ENCODE data around the gene OR10G3.

OR10G3 gene

GRCh38 chr14:21535545-21536417 is 44.1 kb downstream of the OR10G3 start:
- DNase-seq: no peak

DNA sequence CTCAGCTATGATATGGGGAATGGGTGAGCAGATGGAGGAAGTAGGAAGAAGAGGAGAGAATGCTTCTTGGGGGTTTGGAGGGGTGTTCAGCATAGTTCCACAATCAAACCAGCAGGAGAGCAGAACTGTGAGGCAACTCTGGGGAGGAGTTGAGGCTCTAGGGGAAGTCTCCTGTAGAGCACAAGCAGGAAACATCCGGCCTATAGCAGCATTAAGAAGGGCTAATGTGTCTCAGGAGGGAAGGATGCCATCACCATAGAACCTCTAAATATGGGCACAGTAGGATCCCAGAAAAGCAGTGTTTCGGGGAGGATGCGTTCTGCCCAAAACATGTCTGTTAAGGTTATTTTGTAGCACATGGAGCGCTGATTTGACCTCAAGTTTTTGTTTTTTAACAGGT is 45.3 kb downstream of the OR10G3 start:
- no peak for DNase-seq

- DNase-seq: no peak
These were observed 46.6 kb downstream of the OR10G3 start for GRCh38 chr14:21533294-21533693.

- DNase-seq: no peak
These were observed 50.4 kb downstream of the OR10G3 start for GRCh38 chr14:21529515-21529914.

- no peak for DNase-seq
These were observed 51.2 kb downstream of the OR10G3 start for GRCh38 chr14:21528381-21529348.

DNA sequence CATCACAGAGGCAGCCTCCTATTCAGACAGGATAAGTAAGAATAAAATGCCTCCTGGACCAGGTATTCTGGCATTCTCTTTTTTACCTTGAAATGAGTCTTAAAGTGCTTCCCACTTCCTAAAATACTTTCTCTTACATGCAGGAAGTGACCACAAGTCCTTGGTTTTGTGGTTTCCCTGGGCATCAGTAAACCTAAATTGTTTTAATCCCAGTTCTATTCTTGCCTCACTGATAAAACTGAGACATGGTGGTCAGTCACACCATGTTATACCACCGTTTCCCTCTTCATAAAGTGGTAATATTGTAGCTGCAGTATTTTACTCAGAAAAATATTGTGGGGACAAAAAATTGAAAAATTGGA is 52.6 kb downstream of the OR10G3 start:
- DNase-seq: no peak

GRCh38 chr14:21526672-21527317 is 53.1 kb downstream of the OR10G3 start:
- DNase-seq: peak; percentile 27

DNA sequence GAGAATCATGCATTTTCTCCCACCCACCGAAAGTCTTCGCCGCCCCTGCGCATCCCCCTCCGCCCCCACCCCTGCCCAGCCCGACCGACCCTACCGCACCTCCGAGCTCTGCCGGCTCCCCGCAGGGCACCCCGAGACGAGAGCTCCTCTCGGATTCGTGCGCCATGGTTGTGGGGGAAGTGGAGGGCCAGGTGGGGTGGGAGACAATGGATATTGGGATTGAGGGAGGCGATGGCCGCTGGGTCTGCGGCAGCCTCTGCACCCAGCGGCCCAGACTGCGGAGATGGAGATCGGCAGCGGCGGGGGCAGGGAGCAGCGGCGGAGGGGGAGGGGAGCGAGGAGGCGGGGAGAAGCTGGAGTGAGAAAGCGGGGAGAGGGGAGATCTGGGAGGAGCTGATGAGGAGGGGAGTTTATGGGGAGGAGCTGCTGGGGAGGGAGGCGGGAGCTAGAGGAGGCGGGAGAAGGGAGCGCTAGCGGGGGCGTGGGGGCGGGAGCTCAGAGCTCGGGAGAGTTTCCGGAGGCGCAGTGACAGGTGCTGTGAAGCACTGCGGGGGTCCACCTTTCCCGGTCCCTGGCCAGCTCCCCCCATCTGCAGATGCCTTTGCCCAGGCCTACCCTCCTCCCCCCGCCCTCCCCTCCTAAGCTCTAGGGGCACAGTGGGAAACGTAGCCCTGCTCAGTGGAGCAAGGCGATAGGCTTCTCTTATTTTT is 53.8 kb downstream of the OR10G3 start, which contains the start of gene SALL2:
TSS of gene SALL2 (minus strand) at position 385 of the 710 bp plus-strand sequence. CDS start at position 166, 219 bp downstream.
- peak; percentile 92 for DNase-seq

- DNase-seq: no peak
These were observed 54.3 kb downstream of the OR10G3 start for GRCh38 chr14:21525571-21525961.

GRCh38 chr14:21524575-21525490 is 55.0 kb downstream of the OR10G3 start:
- no peak for DNase-seq

DNA sequence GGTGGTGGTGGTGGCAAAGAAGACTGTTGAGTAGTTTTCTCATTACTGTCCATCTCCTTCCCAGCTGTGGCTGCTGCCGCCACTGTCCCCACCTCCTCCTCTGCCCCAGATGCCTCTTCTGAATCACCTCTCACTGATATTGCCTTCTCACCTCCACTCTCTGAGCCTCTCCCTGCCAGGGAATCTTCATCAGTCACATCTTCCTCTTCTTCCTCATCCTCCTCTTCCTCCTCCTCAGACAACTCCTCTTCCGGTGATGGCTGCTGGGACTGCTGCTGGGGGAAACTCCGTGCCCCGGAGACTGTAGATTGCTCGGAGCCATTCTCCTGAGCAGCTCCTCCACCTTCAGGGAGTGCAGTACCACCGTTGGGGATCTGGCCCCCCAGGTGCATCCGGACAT is 56.7 kb downstream of the OR10G3 start:
- no peak for DNase-seq

GRCh38 chr14:21521501-21521900 is 58.4 kb downstream of the OR10G3 start:
- DNase-seq: no peak

DNA sequence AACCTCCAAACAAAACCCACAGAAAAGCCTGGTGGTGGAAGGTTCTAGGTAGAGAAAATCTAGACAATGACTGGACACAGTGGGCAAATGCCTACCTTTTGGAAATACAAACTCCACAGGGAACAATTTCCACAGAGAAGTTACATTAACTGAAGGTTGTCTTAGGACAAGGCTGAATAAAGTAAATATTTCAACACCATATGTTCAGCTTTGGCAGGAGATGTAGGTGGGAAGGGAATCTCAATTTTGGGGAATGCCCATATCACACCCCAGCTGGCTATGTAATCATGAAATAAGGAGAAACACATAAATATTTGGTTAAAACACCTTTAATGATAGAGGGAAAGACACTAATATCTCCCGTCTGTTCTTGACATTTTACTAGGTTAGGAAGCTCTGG is 59.1 kb downstream of the OR10G3 start:
- no peak for DNase-seq

- DNase-seq: no peak
These were observed 61.2 kb downstream of the OR10G3 start for GRCh38 chr14:21518725-21519124.

Measured in NCI-H510A (cell line).